Stimulated activated CD8-positive, alpha-beta memory T cell treated with anti-CD3 and anti-CD28 coated beads, Interleukin-7, amount 100 ng/mL, for 24 hours (primary cell): ENCODE measurements around the gene MRPL36.

Experiments
- DNase-seq: peaks from one replicate; pipeline ENCODE4 v3.0.0-alpha.2; 2020; ENCODE audit warnings: low read depth

MRPL36 gene

DNA sequence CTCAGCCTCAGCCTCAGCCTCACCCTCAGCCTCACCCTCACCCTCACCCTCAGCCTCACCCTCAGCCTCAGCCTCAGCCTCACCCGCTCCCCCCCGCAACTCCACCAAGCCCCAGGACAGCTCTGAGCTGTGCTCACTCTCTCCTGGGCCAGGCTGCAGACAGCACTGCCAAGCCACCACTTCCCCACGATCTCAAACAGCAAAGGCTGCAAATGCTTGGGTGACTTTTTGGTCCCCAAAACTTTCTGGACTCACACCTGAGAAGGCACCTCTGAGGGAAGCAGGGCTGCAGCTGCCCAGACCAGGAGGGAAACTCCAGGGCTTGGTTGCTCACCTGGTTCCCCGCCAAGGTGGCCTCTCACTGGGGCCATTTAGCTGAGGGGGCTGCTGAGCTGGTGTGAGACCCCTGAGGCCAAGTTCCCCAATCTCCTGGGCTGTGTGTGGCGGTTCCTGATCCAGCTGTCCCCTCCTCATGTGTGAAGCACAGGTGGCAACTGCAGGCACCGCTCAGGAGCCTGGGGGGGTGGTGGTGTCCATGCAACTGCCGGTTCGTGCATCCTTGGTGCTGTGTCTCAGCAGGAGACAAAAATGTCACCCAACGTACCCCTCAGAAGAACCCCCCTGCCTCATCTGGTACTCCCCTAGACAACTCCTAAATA is 17.8 kb downstream of the MRPL36 start:
- no peak for DNase-seq

- no peak for DNase-seq
These were observed 18.5 kb downstream of the MRPL36 start for GRCh38 chr5:1781107-1781506.

- no peak for DNase-seq
These were observed 19.1 kb downstream of the MRPL36 start for GRCh38 chr5:1780614-1780930.

DNA sequence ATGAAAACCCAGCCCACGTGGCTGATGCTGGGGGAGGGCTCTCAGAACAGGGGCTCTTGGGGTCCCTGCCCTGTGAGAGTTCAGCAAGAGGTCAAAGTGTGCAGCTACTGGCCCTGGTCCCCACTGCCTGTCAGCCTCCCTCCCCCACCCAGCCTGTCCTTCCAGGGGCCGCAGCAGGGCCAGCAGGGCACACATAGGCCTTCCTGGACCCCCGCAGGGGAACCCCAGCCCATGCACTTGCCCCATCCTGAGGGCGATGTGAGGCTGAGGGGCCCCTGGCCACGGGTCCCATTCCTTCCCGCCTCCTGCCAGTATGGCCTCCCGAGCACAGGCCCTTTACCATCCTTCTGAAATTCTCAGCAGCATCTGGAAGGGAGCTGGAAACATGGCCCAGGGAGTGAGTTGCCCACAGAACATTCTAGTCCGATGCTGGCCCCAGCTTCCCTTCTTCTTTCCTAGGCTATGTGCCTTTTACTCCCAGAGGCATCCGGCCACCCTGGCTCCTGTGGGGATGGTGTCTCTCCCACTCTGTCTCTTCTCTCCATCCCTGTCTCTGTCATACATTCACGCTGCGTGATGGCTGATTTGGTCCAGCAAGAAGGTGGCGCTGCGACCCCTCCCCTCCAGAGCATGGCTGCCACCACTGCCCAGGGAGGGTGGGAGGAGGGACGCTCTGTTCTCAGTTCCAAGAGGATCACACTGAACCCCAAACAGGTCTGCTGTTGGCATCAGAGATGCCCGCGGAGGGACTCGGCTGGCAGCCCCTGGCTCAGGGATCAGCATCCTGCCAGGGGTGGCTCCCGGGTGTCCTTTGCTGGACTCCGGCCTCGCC is 19.6 kb downstream of the MRPL36 start:
- DNase-seq, result no peak

- no peak for DNase-seq
These were observed 20.5 kb downstream of the MRPL36 start for GRCh38 chr5:1779021-1779680.

GRCh38 chr5:1778138-1779020 is 21.3 kb downstream of the MRPL36 start:
- DNase-seq, result no peak

- DNase-seq, result no peak
These were observed 22.1 kb downstream of the MRPL36 start for GRCh38 chr5:1777281-1778137.

- no peak for DNase-seq
These were observed 22.8 kb downstream of the MRPL36 start for GRCh38 chr5:1776831-1777230.

DNA sequence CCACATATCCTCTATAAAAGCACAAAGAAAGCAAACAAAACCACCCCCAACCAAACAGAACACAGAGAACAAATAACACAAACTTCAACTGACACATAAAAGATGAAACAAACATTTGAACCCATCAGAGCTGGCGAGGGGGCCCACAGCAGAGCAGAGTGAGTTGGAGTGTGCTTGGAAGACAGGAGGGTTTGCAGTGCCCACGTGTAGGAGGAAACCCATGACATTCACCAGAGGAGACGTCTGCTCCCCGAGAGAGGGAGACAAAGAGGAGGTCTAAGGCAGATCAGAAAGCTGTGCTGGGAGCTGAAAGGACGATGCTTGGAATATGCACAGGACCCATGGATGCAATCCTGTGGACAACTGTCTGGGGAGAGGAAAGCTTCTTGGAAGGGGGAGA is 27.0 kb downstream of the MRPL36 start:
- DNase-seq, result no peak

- no peak for DNase-seq
These were observed 28.2 kb downstream of the MRPL36 start for GRCh38 chr5:1771149-1772065.

DNA sequence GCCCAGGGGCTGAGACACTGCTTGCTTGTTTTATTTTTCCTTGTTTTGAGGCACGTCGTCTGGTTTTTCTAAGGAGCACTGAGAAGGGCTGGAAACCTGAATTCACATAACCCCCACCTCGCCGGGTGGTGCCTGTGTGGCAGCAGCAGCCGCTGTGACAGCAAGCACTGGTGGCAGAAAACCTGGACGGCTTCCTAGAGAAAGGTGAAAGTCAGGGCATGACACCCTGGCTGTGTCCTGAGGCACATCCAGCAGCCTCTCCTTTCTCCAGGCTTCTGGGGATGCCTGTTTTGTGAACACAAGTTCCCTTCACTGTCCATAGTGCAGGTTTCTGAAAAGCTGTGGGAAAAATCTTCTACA is 29.2 kb downstream of the MRPL36 start:
- no peak for DNase-seq

DNA sequence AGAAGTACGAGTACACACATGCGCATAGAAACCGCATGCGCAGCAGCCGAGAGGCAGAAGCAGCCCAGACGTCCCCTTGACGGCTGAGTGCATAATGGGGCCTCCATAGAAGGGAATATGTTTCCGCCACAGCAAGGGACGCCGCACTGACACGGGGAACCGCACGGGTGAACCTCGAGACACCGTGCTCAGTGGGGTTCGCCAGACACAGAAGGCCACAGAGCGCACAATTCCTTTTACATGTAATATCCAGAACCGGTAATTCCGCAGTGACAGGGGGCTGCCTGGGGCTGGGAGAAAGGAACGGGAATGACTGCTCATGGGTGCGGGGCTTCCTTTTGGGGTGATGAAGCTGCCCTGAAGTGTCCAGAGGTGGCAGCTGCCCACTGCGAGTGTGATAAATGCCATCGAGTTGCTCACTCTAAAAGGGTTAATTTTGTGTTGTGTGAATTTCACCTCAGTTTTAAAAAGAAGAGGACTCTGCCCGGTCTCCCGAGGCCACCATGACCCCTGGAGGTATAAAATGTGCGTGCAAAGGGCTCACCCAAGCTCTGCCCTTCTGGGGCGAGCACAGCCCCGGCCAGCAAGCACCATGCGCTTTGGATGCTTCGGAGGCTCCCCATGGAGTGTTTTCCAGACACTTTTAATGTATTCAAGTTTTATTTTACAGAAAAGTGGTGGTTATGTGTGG is 29.7 kb downstream of the MRPL36 start:
- no peak for DNase-seq

GRCh38 chr5:1769017-1769640 is 30.5 kb downstream of the MRPL36 start:
- DNase-seq, result no peak

- no peak for DNase-seq
These were observed 31.2 kb downstream of the MRPL36 start for GRCh38 chr5:1768283-1769000.

GRCh38 chr5:1767524-1768282 is 31.9 kb downstream of the MRPL36 start:
- DNase-seq, result no peak

GRCh38 chr5:1765880-1766235 is 33.8 kb downstream of the MRPL36 start:
- DNase-seq, result no peak

- DNase-seq, result no peak
These were observed 34.3 kb downstream of the MRPL36 start for GRCh38 chr5:1765141-1765879.
